ENCODE results near the gene FBXW11. TPM values are rescaled to one million over a fixed set of nuclear protein-coding genes. Genes with fewer than 3 reads are reported as not detected.

Gene FBXW11
- total and polyA plus RNA-seq, 2 experiments from 2014 or later, result 59.0 to 98.0 TPM

GRCh38 chr5:172046593-172046992, 40.2 kb upstream of the FBXW11 start:
- Histone ChIP-seq H3K4me1 (ENCODE audit: low read depth) (no peaks in the 10 kb centered on the region), H3K9me3 (ENCODE audit: low read depth) (no peaks in the 10 kb centered on the region), H3K4me3 (no peak overlapping the region), H3K27me3 (no peaks in the 10 kb centered on the region), H3K36me3 (no peaks in the 10 kb centered on the region), H3K27ac (no peak overlapping the region)
- TF ChIP-seq, protein P1, sequence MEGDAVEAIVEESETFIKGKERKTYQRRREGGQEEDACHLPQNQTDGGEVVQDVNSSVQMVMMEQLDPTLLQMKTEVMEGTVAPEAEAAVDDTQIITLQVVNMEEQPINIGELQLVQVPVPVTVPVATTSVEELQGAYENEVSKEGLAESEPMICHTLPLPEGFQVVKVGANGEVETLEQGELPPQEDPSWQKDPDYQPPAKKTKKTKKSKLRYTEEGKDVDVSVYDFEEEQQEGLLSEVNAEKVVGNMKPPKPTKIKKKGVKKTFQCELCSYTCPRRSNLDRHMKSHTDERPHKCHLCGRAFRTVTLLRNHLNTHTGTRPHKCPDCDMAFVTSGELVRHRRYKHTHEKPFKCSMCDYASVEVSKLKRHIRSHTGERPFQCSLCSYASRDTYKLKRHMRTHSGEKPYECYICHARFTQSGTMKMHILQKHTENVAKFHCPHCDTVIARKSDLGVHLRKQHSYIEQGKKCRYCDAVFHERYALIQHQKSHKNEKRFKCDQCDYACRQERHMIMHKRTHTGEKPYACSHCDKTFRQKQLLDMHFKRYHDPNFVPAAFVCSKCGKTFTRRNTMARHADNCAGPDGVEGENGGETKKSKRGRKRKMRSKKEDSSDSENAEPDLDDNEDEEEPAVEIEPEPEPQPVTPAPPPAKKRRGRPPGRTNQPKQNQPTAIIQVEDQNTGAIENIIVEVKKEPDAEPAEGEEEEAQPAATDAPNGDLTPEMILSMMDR (IDR thresholded peaks at IDR 0.05; ENCODE audit: low read depth, low read length), result no peak
- DNase-seq (ENCODE audit: low read depth in 1 of 2, low spot score in 1 of 2), result no peak

- Histone ChIP-seq H3K9me3 (ENCODE audit: low read depth) (no peaks in the 10 kb centered on the region), H3K27me3 (no peaks in the 10 kb centered on the region), H3K27ac (no peak overlapping the region), H3K4me3 (no peak overlapping the region), H3K4me1 (ENCODE audit: low read depth) (no peaks in the 10 kb centered on the region), H3K36me3 (no peaks in the 10 kb centered on the region)
- DNase-seq (ENCODE audit: low read depth in 1 of 2, low spot score in 1 of 2), result no peak
- TF ChIP-seq, protein P1 (IDR thresholded peaks at IDR 0.05; ENCODE audit: low read depth, low read length), result no peak
Observed at GRCh38 chr5:172045315-172045632, 38.8 kb upstream of the FBXW11 start.

GRCh38 chr5:172044631-172045314, 38.3 kb upstream of the FBXW11 start:
- H3K36me3 ChIP-seq, result no peaks in the 10 kb centered on the region
- no peaks in the 10 kb centered on the region for H3K4me1 ChIP-seq (ENCODE audit: low read depth)
- TF ChIP-seq, protein P1 (IDR thresholded peaks at IDR 0.05; ENCODE audit: low read depth, low read length), result no peak
- H3K9me3 ChIP-seq (ENCODE audit: low read depth), result no peaks in the 10 kb centered on the region
- H3K27ac ChIP-seq, result no peak overlapping the region
- H3K27me3 ChIP-seq, result no peaks in the 10 kb centered on the region
- DNase-seq (ENCODE audit: low read depth in 1 of 2, low spot score in 1 of 2), result no peak
- no peak overlapping the region for H3K4me3 ChIP-seq

DNA sequence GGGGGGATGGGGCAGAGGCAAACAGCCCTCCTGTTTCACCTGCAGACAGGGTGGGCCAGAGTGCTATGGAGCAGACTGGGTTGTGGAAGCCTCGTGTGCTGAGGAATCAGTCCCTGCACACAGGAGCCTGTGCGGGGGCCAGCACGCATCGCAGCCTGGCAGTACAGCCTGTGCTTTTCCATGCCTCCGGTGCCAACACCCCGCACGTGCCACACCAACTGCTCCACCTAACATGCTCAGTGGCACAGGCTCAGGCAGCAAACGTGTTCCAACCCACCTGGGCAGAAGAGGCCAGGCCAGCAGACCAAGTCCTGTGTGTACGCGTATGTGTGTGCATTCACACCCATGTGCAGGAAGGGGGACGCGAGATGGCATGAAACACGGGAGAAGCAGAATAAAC, 37.4 kb upstream of the FBXW11 start:
- DNase-seq (ENCODE audit: low read depth in 1 of 2, low spot score in 1 of 2), result no peak
- Histone ChIP-seq H3K27ac (no peak overlapping the region), H3K9me3 (ENCODE audit: low read depth) (no peaks in the 10 kb centered on the region), H3K27me3 (no peaks in the 10 kb centered on the region), H3K4me3 (no peak overlapping the region), H3K4me1 (ENCODE audit: low read depth) (no peaks in the 10 kb centered on the region), H3K36me3 (no peaks in the 10 kb centered on the region)
- TF ChIP-seq, protein P1 (IDR thresholded peaks at IDR 0.05; ENCODE audit: low read depth, low read length), result no peak

DNA sequence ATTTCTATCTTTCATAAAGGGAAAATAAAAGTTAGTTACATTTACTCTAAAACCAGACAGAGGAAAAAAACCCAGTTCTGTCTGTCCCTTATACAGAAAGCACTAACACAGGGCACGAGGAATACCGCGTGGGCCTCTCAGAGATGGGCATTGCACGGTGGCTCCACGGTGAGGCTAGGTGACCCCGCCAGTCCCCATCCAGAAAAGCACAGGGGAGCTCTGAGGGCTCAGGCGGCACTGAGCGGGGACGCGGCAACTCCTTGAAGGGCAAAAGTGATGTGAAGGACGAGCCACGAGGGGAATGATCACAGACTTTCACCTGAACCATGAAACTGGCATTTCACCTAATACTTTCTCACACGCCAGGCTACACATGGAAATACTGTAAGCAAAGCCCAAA, 35.7 kb upstream of the FBXW11 start:
- H3K4me1 ChIP-seq (ENCODE audit: low read depth), result no peaks in the 10 kb centered on the region
- H3K36me3 ChIP-seq, result no peaks in the 10 kb centered on the region
- no peaks in the 10 kb centered on the region for H3K27me3 ChIP-seq
- H3K4me3 ChIP-seq, result no peak overlapping the region
- TF ChIP-seq, protein P1 (IDR thresholded peaks at IDR 0.05; ENCODE audit: low read depth, low read length), result no peak
- H3K9me3 ChIP-seq (ENCODE audit: low read depth), result no peaks in the 10 kb centered on the region
- no peak overlapping the region for H3K27ac ChIP-seq
- DNase-seq (ENCODE audit: low read depth in 1 of 2, low spot score in 1 of 2), result no peak
